NCI-H2029 (cell line): Measurements from ENCODE around the gene SV2B.

Experiments
- DNase-seq: peaks from one replicate; lab custom pipeline; 2025; lab: John Stamatoyannopoulos, UW

Gene SV2B

GRCh38 chr15:91141097-91141496, 41.0 kb downstream of the SV2B start:
- DNase-seq = no peak

- DNase-seq = no peak
Measured at GRCh38 chr15:91142106-91142744, 42.2 kb downstream of the SV2B start.

DNA sequence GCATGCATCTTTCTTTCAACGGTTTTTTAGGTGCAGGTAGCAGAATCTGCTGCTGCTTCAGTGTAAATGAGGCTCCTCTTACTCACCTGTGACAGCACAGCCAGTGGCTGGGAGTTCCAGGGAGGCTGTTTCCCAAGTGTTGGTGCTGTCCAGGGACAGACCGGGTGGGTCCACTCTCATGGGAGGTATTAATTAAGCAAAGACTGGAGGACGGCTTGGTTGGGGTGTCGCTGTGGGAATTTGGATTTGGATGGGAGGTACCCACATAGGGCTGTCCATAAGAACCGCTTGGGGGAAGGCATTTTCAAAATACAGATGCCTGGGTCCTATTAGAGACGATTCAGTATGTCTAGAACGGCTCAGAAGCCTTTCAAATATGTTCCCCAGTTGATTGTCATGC, 42.9 kb downstream of the SV2B start:
- no peak for DNase-seq

GRCh38 chr15:91146728-91147127, 46.7 kb downstream of the SV2B start:
- DNase-seq = no peak

- DNase-seq = no peak
Measured at GRCh38 chr15:91148243-91148642, 48.2 kb downstream of the SV2B start.

- DNase-seq = no peak
Measured at GRCh38 chr15:91150502-91151160, 50.6 kb downstream of the SV2B start.

GRCh38 chr15:91151781-91152563, 51.9 kb downstream of the SV2B start:
- no peak for DNase-seq

DNA sequence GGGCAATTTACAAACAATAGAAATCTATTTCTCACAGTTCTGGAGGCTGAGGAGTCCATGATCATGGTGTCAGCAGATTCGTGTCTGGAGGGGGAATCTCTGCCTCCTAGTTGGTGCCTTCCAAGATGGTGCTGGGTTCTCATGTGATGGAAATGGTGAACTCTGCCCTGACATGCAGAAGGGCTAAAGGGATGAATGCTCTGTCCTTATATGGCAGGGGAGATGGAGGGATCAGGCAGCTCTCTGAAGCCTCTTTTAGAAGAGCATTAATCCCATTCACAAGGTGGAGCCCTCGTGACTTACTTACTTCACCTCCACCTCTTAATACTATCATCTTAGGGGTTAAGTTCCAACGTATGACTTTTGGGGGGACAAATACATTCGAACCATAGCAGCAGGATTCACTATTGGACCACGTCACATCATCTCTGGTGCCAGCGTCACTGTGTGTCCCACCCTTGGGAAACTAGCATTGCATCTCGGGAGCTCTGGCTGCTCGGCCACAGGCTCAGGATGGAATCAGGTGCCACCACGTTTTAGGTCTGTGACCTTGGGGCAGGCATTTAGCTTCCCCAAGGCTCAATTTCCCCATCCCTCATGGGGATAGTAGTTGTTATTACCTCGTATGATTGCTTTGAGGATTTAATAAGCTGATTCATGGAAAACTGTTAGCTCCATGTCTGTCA, 53.0 kb downstream of the SV2B start:
- no peak for DNase-seq

- DNase-seq = no peak
Measured at GRCh38 chr15:91153954-91154353, 53.9 kb downstream of the SV2B start.

- no peak for DNase-seq
Measured at GRCh38 chr15:91156175-91156726, 56.2 kb downstream of the SV2B start.

DNA sequence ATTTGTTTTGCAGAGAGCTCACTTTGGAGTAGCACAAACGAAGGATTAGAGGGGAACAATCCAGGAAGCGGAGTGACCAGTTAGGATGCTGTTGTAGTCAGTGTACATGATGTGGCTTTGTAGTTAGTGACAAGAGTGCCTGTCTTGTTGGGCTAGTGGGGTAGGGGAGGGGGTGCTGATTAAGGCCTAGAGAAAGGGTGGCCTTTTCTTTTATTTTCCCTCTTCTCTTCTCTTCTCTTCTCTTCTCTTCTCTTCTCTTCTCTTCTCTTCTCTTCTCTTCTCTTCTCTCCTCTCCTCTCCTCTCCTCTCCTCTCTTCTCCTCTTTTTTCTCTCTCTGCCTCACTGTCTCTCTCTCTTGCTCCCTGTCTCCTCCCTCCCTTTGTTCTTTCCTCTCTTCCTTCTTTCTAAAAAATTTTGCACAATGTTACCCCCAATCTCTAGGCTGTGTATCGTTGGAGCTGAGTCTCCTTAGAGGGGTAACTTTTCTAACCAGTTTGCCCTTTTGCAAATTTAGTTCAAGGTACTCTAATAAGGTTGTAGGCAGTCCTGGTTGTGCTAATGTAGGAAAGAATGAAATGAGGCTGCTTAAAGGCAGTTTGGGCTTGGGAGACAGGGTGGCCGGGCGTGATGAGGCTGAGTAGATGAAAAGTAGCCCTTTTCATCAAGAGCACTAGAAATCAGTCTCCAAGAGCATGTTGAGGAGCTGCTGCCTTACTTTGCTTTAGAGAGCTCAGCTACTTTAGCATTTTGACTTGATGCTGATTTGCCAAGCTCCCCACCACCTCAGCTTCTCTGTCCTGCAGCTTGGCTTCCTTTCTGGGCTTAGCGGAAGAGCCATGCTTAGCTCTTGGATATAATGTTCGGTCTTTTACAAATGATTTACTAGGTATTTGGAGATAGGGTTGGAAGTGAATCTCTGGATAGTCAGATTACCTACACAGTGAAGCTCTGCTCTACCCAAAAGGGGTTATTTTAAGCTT, 58.6 kb downstream of the SV2B start:
- DNase-seq = no peak

DNA sequence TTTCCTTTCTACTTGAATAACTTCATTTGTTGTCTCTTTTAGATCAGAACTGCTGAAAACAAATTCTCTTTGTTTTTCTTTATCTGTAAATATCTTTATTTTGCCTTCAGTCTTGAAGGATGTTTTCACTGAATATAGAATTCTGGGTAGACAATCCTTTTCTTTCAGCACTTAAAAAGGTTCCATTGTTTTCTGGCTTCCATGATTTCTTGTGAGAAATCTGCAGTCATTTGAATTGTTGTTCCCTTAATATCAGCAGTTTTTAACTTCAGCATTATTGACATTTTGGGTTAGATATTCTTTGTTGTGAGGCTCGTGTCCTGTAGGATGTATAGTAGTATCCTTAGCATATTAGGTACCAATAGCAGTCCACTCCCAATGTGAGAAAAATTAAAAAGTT, 65.8 kb downstream of the SV2B start:
- DNase-seq = no peak

- no peak for DNase-seq
Measured at GRCh38 chr15:91168457-91168856, 68.4 kb downstream of the SV2B start.

DNA sequence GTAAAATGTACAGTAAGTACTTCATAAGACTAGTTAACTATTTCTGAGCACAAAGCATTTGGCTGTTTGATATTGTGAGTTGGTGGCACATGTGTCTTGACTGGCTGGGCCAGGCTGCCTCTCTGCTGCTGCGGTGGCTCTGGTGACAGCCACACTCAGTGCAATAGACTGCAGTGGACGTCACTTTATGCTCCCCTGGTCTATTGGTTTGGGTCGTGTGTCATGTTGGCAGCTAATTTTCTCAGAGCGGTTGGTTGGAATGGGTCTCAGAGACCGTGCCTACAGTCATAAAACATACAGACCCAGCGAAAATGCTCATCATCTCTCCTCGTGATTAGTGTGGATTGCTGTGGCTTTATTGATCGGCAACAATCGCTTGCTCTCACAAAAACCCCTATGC, 71.3 kb downstream of the SV2B start:
- DNase-seq = no peak

DNA sequence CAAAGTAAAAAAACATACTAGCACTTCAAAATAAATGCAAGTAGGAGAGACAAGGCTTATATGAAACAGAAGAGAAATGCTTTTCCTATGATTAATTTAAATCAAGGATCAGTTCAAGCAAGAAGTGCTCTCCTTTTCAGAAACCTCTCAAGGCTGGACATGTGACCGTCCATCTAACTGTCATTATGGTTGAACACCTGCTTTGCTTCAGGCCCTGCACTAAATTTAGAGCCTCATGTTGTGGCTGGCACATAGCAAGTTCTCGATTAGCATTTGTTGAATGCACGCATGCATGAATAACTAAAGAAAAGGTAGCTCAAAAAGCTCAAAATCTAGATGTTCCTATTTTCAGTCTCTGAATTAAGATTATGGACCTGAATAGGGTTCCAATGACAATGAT, 82.0 kb downstream of the SV2B start:
- DNase-seq = no peak

- DNase-seq = peak; percentile 13
Measured at GRCh38 chr15:91183596-91183995, 83.5 kb downstream of the SV2B start.

- no peak for DNase-seq
Measured at GRCh38 chr15:91184441-91184840, 84.4 kb downstream of the SV2B start.

- no peak for DNase-seq
Measured at GRCh38 chr15:91186904-91187656, 87.0 kb downstream of the SV2B start.

GRCh38 chr15:91192285-91192684, 92.2 kb downstream of the SV2B start:
- no peak for DNase-seq

DNA sequence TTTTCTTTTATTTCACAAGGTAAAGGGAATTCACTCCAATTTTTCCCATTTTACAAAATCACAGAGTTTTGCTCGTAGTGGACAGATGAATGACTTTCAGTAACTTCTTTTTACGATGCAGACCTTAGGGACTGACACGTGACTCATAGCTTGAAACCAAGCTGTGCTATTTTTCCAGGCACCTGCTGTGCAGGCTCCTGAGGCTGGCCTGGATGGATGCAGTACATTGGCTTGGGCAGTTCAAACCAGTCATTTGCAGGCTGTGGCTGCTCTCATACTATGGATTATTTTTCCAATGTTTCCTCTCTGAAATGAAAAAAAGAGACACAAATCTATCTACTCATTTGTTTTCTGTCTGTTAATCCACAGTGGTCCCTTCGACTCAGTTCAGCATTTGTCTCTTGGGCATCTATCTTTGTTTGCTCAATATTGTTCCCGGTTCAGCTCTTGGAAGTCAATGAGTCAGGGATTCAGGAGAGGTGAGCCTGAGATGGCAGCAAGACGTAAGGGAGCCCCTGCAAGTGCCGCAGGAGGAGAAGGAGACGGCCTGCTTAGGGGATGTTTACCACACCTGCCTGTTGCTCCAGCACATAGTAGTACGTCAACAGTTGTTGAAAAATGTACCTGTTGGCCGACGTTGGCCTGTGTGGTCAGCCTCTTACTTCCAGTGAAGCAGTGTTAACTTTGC, 92.8 kb downstream of the SV2B start:
- DNase-seq = no peak
